ENCODE measurements around the gene KIF24. TPM values are rescaled to one million over a fixed set of nuclear protein-coding genes. Genes with fewer than 3 reads are reported as not detected.

Gene KIF24
- total RNA-seq, 3 donors from 2014 or later = 1.3 to 2.8 (median 1.8) TPM

DNA sequence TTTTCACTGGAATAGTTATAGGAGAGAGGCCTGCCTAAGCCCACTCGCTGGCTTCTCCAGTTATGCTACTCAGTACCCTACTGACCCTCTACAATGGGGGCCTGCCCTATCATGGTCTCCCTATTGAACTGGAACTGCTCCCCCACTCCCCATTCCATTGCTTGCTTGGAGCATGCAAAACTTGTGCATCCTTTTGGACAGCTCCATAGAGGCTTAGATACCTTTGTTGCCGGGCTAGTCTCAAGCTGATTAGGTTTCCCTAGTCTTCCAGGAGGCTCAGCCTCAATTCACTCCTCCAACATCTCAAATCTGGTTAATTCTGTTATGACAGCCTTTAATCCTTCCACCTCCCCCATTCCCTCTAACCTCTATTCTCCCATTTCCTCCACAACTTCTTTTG, 39.9 kb downstream of the KIF24 start:
- TF ChIP-seq, protein P1, sequence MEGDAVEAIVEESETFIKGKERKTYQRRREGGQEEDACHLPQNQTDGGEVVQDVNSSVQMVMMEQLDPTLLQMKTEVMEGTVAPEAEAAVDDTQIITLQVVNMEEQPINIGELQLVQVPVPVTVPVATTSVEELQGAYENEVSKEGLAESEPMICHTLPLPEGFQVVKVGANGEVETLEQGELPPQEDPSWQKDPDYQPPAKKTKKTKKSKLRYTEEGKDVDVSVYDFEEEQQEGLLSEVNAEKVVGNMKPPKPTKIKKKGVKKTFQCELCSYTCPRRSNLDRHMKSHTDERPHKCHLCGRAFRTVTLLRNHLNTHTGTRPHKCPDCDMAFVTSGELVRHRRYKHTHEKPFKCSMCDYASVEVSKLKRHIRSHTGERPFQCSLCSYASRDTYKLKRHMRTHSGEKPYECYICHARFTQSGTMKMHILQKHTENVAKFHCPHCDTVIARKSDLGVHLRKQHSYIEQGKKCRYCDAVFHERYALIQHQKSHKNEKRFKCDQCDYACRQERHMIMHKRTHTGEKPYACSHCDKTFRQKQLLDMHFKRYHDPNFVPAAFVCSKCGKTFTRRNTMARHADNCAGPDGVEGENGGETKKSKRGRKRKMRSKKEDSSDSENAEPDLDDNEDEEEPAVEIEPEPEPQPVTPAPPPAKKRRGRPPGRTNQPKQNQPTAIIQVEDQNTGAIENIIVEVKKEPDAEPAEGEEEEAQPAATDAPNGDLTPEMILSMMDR (IDR thresholded peaks at IDR 0.05) = no peak
- H3K4me3 ChIP-seq = no peak overlapping the region
- H3K36me3 ChIP-seq (ENCODE audit: low read depth) = no peaks in the 10 kb centered on the region
- no peak for DNase-seq
- no peaks in the 10 kb centered on the region for H3K4me1 ChIP-seq (ENCODE audit: low read depth)
- ATAC-seq = no peak
- H3K9me3 ChIP-seq = no peaks in the 10 kb centered on the region
- intact Hi-C loops (cut with DNase I, micrococcal nuclease) = no loop called here

DNA sequence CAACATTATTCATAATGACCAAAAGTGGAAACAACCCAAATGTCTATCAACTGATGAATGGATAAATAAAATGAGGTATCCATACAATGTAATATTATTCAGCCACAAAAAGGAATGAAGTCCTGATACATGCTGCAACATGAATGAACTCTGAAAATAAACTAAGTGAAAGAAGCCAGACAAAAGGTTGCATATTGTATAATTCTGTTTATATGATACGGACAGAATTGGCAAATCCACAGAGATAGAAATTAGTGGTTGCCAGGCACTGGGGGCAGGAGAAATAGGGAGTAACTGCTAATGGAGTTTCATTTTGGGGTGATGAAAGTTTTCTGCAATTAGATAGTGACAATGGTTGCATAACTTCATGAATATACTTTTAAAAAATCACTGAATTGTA, 47.0 kb downstream of the KIF24 start:
- Histone ChIP-seq H3K36me3 (ENCODE audit: low read depth) (no peaks in the 10 kb centered on the region), H3K9me3 (no peaks in the 10 kb centered on the region), H3K4me3 (no peak overlapping the region), H3K4me1 (ENCODE audit: low read depth) (no peaks in the 10 kb centered on the region)
- intact Hi-C loops (cut with DNase I, micrococcal nuclease) = no loop called here
- ATAC-seq (no peak), DNase-seq (no peak)
- TF ChIP-seq, protein P1 (IDR thresholded peaks at IDR 0.05) = no peak

DNA sequence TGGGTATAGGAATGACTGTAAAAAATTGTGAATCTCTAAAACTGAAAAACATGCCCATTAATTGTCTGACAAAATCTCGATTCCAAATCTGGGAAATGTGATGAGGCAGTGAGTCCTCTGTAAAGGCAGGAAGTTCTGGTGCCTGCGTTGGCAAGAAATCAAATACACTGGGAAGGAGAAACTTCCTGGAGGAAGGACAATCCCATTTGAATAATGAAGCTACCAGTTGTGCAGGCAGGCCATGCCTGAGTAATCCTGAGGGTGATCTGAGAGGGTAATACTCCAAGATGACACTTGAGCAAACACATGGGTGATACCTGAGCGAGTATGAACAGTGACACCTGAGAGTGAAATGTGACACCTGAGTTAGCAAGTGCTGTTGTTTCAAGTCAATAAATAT, 49.7 kb downstream of the KIF24 start:
- peak in 1 of 3 donors; percentile 25 for DNase-seq

More for the DNA sequence above, 49.7 kb downstream of the KIF24 start:
- no peaks in the 10 kb centered on the region for H3K9me3 ChIP-seq
- ATAC-seq = peak; percentile 83
- intact Hi-C loops (cut with DNase I, micrococcal nuclease) = no loop called here
- no peaks in the 10 kb centered on the region for H3K36me3 ChIP-seq (ENCODE audit: low read depth)
- TF ChIP-seq, protein P1 (IDR thresholded peaks at IDR 0.05) = no peak
- no peak overlapping the region for H3K4me3 ChIP-seq
- no peaks in the 10 kb centered on the region for H3K4me1 ChIP-seq (ENCODE audit: low read depth)

Other genes starting within 250 kb of the KIF24 start
- gene DCAF12, start 202.6 kb downstream of the KIF24 start, total RNA-seq = 10 to 100 TPM; 28.7 to 43.0 (median 34.0) TPM
- 10 to 100 TPM; 33.7 to 53.1 (median 38.2) TPM for gene UBAP1, start 150.2 kb downstream of the KIF24 start, total RNA-seq
- gene NUDT2, start 301 bp upstream of the KIF24 start, total RNA-seq = 10 to 100 TPM; 14.9 to 19.9 (median 17.2) TPM
- 10 to 100 TPM; 48.8 to 88.2 (median 63.4) TPM for gene MYORG, start 47.6 kb upstream of the KIF24 start, total RNA-seq
- 10 to 100 TPM in 1 of 3 donors, 1 to 10 TPM in 2; 5.1 to 20.8 (median 8.6) TPM for gene FAM219A, start 129.3 kb upstream of the KIF24 start, total RNA-seq
- gene DNAI1, start 129.5 kb upstream of the KIF24 start, total RNA-seq = not detected
- gene ENHO, start 193.7 kb upstream of the KIF24 start, total RNA-seq = 1 to 10 TPM; 1.4 to 2.0 (median 1.5) TPM